Fibroblast of skin of left quadriceps (primary cell): ENCODE results near the gene GTF3C2.
"Not testable (repeated sequence)": the region's sequence is repeated elsewhere in the genome, so short reads cannot be mapped to it uniquely, and the experiment has no call there.

Experiments used
- DNase-seq, 2 experiments: peaks; one replicate each; pipeline ENCODE4 v3.0.0-alpha.2; 2013; ENCODE audit warnings: low read depth in 2 of 2

GTF3C2 gene

DNA sequence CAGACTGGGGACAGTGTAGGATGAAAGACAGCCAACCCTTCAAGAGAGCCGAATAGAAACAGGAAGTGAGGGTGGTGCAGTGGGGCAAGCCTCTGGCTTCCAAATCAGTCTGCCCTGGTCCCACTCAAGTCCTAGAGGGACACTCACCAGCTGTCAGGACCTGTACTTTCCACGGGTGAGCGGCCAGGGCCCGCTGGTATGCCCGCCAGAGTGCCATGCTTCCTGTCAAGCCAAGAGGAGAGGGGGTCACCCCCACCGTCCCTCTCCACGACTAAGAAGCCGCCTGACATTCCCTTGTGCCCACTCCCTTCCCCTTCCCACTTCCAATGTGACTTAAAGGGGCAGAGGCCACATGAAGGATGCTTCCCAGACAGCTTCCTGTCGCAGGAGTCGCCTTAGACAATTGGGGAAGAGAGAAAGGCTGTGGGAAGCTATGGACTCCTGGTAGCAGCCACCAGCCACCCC, 34.2 kb downstream of the GTF3C2 start:
- DNase-seq = no peak

DNA sequence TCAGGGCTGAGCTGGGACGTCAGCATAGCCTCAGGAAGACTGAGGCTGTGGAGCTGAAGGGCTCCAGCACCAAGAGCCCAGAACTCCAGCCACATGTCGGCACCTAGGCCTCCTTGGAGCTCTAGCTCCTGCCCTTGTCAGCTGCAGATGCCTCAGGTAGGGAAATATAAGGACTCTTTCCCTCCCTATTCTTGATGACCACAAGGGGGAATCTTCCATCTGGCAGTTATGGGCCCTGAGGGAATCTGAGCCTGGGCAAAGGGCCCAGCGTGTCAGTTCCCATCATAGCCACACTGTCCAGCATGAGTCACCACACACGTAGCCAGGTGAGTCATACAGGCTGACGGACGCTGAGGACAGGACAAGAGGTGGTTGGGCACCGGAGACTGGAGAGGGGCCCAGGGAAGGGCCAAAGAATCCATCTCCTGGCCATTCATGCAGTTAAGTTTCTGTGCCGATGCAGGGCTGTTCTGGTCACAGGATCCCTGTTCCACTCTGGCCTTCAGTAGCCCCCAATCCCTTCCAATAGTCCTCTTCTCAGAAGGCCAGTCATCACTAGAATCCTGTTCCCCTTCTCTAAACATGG, 35.5 kb downstream of the GTF3C2 start:
- DNase-seq = peak; percentile 94

DNA sequence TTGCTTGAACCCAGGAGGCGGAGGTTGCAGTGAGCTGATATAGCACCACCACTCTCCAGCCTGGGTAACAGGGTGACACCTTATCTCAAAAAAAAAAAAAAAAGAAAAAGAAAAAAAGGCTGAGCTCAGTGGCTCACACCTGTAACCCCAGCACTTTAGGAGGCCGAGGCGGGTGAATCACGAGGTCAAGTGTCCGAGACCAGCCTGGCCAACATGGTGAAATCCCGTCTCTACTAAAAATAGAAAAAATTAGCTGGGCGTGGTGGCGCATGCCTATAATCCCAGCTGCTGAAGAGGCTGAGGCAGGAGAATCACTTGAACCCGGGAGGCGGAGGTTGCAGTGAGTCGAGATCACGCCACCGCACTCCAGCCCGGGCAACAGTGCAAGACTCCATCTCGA, 36.7 kb downstream of the GTF3C2 start:
- not testable (repeated sequence) for DNase-seq

DNA sequence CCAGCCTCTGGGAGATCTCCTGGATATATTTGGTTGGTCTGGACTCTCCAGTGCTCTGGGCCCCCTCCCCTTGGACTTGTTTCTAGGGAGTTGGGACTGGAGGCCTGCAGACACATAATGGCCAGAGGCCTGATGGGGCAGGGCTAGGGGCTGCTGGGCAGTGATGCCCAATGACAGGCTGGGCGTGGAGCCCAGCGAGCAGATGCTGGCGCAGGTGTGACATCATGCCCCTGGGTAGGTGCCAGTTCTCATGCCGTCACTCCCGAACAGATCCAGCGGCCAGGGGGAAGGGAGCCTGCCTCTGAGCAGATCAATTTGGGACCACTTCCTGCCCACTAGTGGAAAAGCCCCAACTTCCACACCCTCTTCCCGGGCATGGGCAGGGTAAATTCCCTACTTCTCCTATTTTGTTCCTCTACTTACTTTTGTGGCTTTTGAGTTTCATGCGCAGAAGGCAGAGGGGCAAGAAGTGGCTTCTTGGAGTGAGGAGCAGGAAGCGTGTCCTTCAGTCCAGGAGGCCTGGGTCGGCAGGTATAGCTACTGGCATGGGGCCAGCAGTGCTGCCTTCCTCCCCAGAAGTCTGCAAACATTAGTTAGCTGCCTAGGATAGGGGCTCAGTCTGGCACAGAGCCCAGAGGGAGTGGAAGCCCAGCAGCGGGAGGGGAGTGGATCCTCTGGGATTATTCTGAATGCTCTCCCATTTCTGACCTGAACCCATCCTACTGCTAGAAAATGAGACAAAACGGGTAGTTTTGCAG, 39.7 kb downstream of the GTF3C2 start:
- DNase-seq = no peak

DNA sequence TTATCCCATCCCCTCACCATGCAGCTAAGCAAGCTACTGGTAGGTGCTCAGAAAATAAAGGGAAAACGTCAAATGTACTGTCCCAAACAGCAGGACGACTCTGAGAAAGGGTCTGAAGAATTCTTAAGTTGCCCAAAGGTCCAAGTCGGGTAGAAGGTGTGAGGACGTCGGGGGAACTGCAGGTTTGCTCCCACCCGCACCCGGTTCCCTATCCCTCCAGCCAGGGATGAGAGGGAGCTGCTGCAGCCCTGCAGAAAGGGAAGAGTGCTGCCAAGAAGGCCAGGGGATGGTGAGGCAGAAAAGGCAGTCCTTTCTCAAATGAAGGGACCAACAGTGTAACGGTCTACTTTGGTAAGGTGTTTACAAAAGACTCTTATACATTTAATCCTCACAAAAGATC, 41.4 kb downstream of the GTF3C2 start:
- no peak for DNase-seq

DNA sequence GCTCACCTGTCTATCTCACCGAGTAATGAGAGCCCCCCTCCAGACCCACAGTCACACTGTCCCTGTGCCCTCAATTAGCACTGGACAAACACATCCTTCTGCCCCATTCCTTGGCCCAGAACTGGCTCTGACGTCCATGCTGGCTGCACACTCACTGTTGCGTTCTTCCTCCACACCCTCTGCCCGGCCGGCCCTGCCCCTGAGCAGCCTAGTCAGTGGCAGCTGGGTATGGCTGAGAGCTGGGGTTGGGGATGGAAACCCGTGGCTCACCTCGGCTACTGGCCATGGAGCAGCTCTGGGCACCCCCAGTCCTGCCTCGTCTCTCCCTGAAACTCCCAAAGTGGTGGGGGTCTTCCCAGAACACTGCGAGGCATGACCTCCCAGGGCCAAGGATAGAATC, 41.9 kb downstream of the GTF3C2 start:
- no peak for DNase-seq

DNA sequence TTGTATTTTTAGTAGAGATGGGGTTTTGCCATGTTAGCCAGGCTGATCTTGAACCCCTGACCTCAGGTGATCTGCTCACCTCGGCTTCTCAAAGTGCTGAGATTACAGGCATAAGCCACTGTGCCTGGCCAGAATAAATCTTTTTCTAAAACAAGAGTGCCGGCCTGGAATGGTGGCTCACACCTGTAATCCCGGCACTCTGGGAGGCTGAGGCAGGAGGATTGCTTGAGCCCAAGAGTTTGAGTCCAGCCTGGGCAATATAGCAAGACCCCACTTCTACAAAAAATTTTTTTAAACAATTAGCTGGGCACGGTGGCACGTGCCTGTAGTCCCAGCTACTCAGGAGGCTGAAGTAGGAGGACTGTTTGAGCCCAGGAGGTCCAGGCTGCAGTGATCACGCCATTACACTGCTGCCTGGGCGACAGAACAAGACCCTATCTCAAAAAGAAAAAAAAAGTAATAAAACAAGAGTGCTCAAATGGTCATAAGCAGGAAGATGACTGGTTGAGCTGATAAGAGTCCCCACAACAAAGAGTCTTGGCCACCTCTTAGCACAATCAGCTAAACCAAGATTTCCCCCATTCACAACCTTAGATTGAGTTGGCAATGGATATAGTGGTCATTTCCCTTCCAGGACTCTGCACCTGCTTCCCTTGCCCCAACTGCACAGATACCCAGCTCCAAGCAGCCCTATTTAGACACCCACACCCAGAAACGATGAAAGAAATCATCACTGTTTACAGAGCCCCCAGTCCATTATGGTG, 42.5 kb downstream of the GTF3C2 start:
- DNase-seq = no peak

DNA sequence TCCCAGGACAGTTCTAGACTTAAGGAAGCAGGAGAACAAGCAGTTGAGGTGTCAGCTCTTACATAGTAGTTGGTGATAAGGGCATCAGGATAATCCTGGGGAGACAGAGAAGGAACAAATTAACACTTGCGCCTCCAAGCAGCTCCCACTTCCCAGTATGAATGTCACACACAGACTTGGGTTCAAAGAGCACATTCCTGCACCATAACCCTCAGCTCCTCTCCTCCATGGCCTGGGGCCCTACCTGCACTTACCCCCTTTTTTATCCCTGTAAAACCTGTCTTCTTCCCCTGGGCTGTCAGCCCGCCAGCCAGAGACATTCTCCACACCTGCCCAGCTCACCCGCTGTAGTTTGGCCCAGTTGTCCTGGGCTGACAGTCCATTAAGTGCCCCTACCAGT, 44.4 kb downstream of the GTF3C2 start:
- DNase-seq = no peak

DNA sequence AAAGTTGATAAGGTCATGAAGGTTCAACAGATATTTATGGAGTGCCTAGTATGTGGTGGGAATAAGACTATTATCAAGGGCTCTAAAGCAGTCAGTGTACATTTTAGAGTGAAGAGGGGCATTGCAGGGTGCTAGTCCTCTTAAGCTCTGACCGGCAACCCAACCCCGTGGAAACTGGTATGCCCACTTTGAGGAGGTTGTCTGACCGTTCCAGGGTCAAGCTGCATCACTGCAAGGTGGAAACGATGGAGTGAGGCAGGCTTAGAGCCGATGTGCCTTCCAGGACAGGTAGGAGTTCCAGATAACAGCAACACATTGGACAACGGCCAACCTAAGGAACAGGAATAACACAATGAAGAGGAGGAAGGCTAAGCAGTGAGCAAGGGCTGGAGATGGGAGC, 46.9 kb downstream of the GTF3C2 start:
- DNase-seq = no peak

DNA sequence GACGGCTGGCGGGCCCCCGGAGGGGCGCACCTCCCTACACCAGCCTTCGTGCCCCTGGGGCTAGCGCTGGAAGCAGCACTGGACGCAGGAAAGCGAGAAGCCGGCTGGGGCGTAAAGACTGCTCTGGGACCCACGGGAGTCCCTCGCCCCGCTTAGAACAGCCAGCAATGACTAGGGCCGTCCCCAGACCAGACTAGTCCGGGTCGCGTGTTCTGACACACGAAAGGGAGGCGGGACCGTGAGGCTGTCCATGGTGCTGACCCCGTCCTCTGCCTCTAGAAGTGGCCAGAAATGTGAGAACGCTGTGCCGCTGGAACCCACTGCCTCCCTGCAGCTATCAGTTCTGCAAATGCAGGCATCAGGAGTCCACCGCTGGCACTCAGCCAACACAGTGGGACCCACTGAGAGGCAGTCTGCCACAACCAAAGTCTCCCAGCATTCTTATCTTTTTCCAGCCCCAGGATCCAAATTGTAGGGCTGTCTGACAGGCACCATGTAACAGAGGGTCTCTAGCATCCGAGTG, 48.1 kb downstream of the GTF3C2 start, which contains the start of gene UCN:
Gene UCN, minus strand, starts transcription at position 87 of the 523 bp plus-strand sequence. CDS start 550 bp downstream, outside the sequence.
- DNase-seq = no peak

DNA sequence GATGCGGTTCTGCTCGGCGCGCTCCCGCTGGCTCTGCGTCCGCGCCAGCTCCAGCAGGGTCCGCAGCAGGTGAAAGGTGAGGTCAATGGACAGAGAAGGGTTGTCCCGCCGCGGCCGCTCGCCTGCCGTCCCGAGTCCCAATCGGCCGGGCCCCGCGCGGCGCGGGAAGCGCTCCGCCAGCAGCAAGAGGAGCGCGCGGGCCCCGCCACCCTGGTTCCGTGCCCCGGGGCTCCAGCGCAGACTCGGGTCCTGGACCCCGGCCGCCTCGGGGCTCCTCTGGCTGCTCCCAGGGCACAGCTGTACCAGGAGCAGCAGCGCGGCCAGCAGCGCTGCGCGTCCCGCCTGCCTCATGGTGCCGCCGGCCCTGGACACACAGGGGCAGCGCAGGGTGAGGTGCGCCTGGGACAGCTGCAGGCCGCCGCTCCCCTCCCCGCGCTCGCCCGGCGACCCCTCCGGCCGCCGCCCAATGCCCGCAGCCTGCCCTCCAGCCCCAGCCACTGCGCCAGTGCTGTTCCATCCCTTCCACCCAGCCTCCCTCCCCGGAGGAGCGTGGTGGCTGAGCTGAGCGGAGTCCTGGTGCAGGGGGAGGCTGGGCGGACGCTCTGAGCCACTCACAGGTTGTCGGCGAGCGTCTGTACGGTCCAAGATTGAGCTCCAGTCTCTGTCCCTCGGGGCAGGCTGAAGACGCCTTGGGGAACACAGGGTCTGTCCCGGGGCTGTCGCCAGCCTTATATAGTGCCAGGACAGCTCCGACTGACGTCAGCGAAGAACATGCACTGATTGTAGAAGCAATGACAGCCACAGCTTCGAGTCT, 48.8 kb downstream of the GTF3C2 start:
- no peak for DNase-seq

DNA sequence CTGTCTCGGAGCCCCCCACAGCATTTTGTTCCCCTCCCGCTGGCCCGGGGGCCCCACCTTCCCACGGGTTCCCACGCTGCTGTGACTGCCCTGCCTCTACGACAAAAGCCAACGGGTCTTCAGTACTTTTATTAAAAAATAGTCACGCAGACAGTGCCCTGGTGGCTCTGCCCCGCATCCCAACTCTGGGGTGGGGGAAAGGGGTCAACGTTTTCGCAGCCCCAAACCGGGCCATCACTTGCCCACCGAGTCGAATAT, 49.3 kb downstream of the GTF3C2 start:
- no peak for DNase-seq

DNA sequence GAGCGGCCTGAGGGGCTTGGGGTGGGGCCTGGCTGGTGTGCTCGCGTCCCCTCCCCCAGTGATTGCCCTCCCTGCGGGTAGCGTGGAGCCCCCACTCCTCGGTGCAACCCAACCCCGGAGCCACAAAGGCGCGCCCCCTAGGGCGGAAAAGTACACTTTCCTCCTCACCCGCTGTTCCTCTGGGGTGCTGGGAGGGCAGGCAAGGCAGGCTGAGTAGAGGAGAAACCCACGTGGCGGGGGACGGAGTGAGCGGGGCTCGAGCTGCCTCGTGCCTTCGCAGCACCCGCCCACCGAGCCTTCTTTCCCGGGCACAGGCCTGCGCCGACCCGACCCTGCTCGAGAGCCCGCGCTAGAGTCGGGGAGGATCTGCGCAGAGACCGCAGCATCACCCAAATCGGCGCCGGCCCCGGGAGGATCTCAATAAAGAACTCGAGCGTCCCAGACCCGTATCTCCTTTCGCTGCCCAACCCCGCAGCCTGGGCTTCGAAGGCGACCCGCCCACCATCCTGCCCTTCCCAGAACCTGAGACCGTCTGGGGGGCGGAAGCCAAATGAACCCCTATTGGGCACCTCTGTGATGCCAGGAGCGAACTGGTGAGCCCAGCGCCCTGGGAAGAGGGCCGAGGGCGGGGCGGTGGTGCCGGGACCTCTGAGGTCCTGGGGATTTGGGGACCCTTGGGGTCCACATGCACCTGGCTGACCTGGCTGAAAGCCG, 49.8 kb downstream of the GTF3C2 start:
- no peak for DNase-seq

DNA sequence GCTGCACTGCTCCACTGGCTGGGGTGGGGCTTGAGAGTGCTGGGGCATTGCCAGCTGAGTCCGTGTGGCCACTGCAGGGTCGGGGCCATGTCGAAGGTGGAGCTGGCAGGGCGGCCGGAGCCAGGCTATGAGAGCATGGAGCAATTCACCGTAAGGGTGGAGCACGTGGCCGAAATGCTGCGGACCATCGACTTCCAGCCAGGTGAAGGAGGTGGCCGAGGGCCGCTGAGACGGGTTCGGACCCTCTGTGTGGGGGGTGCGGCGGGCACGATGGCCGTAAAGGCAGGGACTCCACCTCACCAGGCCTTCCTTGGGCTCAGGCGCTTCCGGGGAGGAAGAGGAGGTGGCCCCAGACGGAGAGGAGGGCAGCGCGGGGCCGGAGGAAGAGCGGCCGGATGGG, 50.4 kb downstream of the GTF3C2 start:
- no peak for DNase-seq

DNA sequence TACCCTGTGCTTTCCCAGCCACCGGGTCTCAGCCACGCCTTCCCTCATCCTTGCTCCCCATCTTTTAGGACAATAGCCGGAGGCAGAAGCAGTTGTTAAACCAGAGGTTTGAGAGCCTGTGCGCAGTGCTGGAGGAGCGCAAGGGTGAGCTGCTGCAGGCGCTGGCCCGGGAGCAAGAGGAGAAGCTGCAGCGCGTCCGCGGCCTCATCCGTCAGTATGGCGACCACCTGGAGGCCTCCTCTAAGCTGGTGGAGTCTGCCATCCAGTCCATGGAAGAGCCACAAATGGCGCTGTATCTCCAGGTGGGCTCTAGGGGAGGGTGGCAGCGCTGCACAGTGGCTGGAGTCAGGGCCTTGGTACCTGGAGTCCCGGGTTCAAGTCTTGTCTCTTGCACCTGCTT, 51.0 kb downstream of the GTF3C2 start:
- no peak for DNase-seq

DNA sequence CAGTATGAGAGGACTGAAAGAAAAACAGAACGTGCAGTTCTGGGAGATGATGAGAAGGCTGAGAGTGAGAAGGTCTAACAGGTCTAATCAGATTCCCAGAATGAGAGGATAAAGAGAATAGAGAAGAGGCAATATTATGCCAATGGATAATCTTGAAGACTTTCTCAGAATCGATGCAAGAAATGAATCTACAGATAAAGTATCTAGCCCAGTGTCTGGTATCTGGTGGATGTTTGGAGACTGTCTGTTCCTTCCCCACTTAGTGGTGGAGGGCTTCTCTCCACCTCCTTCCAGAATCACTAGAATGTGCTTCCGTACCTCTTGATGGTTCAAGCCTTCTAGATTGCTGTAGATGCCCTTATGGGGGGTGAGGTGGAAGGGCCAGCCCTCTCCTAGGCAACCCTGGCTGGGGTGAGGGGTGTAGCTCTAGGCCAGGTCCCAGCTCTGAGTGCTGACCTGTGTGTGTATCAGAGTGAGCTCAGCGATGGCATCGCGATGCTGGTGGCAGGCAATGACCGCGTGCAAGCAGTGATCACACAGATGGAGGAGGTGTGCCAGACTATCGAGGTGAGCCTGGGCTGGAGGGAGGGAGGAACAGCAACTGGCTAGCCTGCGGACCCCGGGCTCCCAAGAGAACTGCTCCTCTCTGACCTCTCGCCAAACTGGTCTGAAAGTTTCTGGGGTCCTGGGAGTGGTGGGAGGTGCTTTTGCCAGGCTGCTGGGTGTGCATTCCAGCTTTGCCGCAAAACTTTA, 51.9 kb downstream of the GTF3C2 start:
- no peak for DNase-seq

DNA sequence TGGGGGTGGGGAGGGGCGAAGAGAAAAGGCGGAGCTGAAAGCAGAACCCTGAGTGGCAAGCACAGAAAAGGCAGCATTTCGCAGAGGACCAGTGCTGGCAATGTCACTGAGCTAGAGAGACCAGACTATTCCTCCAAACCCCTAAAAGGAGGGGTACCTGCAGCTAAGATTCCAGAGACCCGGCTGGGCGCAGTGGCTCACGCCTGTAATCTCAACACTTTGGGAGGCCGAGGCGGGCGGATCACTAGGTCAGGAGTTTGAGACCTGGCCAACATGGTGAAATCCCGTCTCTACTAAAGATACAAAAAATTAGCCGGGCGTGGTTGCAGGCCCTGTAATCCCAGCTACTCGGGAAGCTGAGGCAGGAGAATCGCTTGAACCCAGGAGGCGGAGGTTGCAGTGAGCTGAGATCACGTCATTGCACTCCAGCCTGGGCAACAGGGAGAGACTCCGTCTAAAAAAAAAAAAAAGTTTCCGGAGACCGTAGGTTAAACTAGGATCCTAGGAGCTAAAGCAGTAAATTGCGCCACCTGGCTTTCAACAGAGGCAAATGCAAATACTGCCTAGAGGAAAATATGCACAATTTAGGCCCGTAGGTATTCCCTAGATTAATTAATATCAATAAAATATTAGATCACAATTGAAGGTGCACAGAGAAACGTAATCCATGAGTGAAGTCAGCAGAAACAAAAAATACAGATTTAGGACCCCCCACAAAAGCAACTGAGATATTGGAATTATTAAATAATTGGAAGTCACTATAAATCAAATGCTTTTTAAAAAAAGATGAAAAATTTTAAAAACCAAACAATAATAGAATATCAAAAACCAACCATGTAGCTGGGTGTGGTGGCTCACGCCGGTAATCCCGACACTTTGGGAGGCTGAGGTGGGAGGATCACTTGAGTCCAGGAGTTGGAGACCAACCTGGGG, 53.2 kb downstream of the GTF3C2 start:
- DNase-seq = peak; percentile 32 to 38

DNA sequence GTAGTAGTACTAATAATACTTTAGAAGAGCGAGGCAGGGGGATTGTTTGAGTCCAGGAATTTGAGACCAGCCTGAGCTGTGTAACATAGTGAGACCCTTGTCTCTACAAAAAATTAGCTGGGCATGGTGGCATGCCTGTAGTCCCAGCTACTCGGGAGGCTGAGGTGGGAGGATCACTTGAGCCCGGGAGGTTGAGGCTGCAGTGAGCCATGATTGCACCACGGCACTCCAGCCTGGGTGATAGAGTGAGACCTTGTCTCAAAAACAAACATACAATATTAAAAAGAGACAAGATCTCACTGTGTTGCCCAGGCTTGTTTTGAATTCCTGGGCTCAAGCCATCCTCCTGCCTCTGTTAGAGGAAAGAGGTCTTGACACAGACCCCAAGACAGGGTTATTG, 56.0 kb downstream of the GTF3C2 start:
- not testable (repeated sequence) for DNase-seq

DNA sequence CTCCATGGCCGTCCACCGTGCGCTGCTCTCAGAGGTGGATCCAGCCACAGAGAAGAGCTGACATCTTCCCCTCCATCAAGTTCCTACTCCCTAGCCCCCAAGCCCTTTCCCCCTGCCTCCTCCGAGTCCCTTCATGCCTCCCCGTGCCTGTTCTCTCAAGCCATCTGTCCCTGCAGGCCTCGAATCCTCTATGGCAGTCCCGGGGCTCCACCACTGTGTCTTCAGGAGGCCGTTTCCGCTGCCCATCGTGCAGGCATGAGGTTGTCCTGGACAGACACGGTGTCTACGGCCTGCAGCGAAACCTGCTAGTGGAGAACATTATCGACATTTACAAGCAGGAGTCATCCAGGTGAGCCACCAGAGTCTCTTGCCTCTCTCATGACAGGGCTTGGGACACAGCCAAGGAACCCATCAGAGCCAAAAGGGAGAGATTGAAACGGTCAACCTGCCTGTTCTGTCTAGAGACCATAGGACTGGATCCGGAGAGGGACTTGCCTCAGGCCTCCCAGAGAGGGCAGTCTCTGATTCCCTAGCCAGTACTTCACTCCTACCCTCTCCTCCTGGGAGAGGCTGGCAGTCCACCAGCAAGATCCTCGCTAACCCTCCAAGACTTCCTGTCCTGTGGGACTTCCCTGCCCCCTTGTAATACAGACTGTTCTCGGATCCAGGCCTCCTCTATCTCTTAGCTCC, 58.0 kb downstream of the GTF3C2 start:
- no peak for DNase-seq
